OCI-LY7 (cell line): ENCODE measurements around the gene TSHZ3.

Experiments
- CTCF ChIP-seq: fragments of 200-600 bp; sonication (generic); conservative IDR thresholded peaks from 2 replicates; pipeline ENCODE4 v1.5.1; 2014; ENCODE audit warnings: mild to moderate bottlenecking, antibody characterized with exemption, low read length, moderate library complexity, mixed read lengths
- EZH2phosphoT487 ChIP-seq: fragments of 200-600 bp; sonication (generic); IDR thresholded peaks from 2 replicates; pipeline ENCODE4 v1.6.1; 2018; ENCODE audit warnings: low read depth, borderline replicate concordance, mild to moderate bottlenecking, mixed run types, antibody characterized with exemption, low read length, moderate library complexity, mixed read lengths

- TF ChIP-seq CTCF (no peak), EZH2phosphoT487 (no peak)
Observed at GRCh38 chr19:31314156-31314555, 35.1 kb downstream of the TSHZ3 start.
